Activated naive CD4-positive, alpha-beta T cell treated with anti-CD3 and anti-CD28 coated beads, Interleukin-2, amount 50 U/mL, for 72 hours (primary cell): ENCODE data around the gene CTPS1. TPM values are rescaled to one million over a fixed set of nuclear protein-coding genes. Genes with fewer than 3 reads are reported as not detected.
A peak's percentile ranks its signal among the peaks of the same experiment; 100 is the strongest.

ENCODE experiments used
- ATAC-seq, 2 donors: fragments of 150-1000 bp; cut with Tn5 transposase; 2 replicates each; pipeline ENCODE4 v1.10.0; 2021; ENCODE audit warnings: mild to moderate bottlenecking in 2 of 2, moderate library complexity in 2 of 2
- DNase-seq, 2 donors: peaks; one replicate each; pipeline ENCODE4 v3.0.0; 2021 to 2022; ENCODE audit warnings: low spot score in 2 of 2
- H3K27ac Mint-ChIP-seq, 2 donors: one replicate each; pipeline ENCODE4 v1.8.0; 2022; ENCODE audit warnings: mild to moderate bottlenecking in 2 of 2, mixed read lengths in 2 of 2
- H3K36me3 Mint-ChIP-seq, 2 donors: one replicate each; pipeline ENCODE4 v1.8.0; 2022; ENCODE audit warnings: mixed read lengths in 2 of 2
- H3K9me3 Mint-ChIP-seq, 2 donors: one replicate each; pipeline ENCODE4 v1.8.0; 2022; ENCODE audit warnings: mixed read lengths in 2 of 2
- total RNA-seq, 2 donors: library from RNA; stranded (reverse); gene quantifications; one replicate each; pipeline ENCODE4 v1.2.3, GENCODE V29; 2022

CTPS1 gene
- total RNA-seq: 10 to 100 TPM; 72.8 to 92.9 TPM

GRCh38 chr1:40979241-40980067, at the start of gene CTPS1:
CTPS1 (plus strand) TSS chr1:40979696; CDS start chr1:40983291, 3,595 bp downstream.
- DNase-seq (peak; percentile 95 to 96), ATAC-seq (peak; percentile 82 to 88)
- Mint-ChIP-seq H3K9me3 (no peaks in the 10 kb centered on the region), H3K27ac (peak within 1 kb of the TSS; percentile 93 to 98), H3K36me3 (peaks cover 13 to 23% of the 10 kb centered on the region in 2 donors)

- Mint-ChIP-seq H3K27ac (no peak overlapping the region), H3K36me3 (no peaks in the 10 kb centered on the region), H3K9me3 (no peaks in the 10 kb centered on the region)
- no peak for DNase-seq
- no peak for ATAC-seq
These were observed 49.1 kb upstream of the CTPS1 start for GRCh38 chr1:40930174-40930964.

- no peaks in the 10 kb centered on the region for H3K9me3 Mint-ChIP-seq
- no peak overlapping the region for H3K27ac Mint-ChIP-seq
- ATAC-seq (no peak), DNase-seq (no peak)
- H3K36me3 Mint-ChIP-seq: no peaks in the 10 kb centered on the region
These were observed 47.9 kb upstream of the CTPS1 start for GRCh38 chr1:40931601-40932000.

- Mint-ChIP-seq H3K27ac (no peak overlapping the region), H3K36me3 (no peaks in the 10 kb centered on the region), H3K9me3 (no peaks in the 10 kb centered on the region)
- DNase-seq: no peak
- ATAC-seq: no peak
These were observed 47.5 kb upstream of the CTPS1 start for GRCh38 chr1:40932006-40932405.

- DNase-seq: no peak
- Mint-ChIP-seq H3K27ac (no peak overlapping the region), H3K36me3 (no peaks in the 10 kb centered on the region), H3K9me3 (no peaks in the 10 kb centered on the region)
- ATAC-seq: no peak
These were observed 42.6 kb upstream of the CTPS1 start for GRCh38 chr1:40936931-40937339.

- Mint-ChIP-seq H3K9me3 (no peaks in the 10 kb centered on the region), H3K36me3 (no peaks in the 10 kb centered on the region), H3K27ac (no peak overlapping the region)
- DNase-seq: no peak
- ATAC-seq: no peak
These were observed 41.1 kb upstream of the CTPS1 start for GRCh38 chr1:40938393-40938792.

- H3K27ac Mint-ChIP-seq: no peak overlapping the region
- no peak for DNase-seq
- H3K9me3 Mint-ChIP-seq: no peaks in the 10 kb centered on the region
- no peaks in the 10 kb centered on the region for H3K36me3 Mint-ChIP-seq
- no peak for ATAC-seq
These were observed 40.0 kb upstream of the CTPS1 start for GRCh38 chr1:40939320-40940059.

- ATAC-seq (no peak), DNase-seq (no peak)
- H3K9me3 Mint-ChIP-seq: no peaks in the 10 kb centered on the region
- no peak overlapping the region for H3K27ac Mint-ChIP-seq
- no peaks in the 10 kb centered on the region for H3K36me3 Mint-ChIP-seq
These were observed 35.2 kb upstream of the CTPS1 start for GRCh38 chr1:40944326-40944725.

GRCh38 chr1:40944841-40945430, 34.6 kb upstream of the CTPS1 start:
- Mint-ChIP-seq H3K36me3 (no peaks in the 10 kb centered on the region), H3K27ac (no peak overlapping the region), H3K9me3 (no peaks in the 10 kb centered on the region)
- ATAC-seq: no peak
- DNase-seq: no peak

GRCh38 chr1:40945491-40945973, 34.0 kb upstream of the CTPS1 start:
- Mint-ChIP-seq H3K36me3 (no peaks in the 10 kb centered on the region), H3K9me3 (no peaks in the 10 kb centered on the region), H3K27ac (no peak overlapping the region)
- no peak for DNase-seq
- no peak for ATAC-seq

GRCh38 chr1:40948741-40949443, 30.6 kb upstream of the CTPS1 start:
- Mint-ChIP-seq H3K36me3 (no peaks in the 10 kb centered on the region), H3K9me3 (no peaks in the 10 kb centered on the region), H3K27ac (no peak overlapping the region)
- DNase-seq (peak in 1 of 2 donors; percentile 73), ATAC-seq (peak; percentile 69 to 79)

- no peak overlapping the region for H3K27ac Mint-ChIP-seq
- H3K36me3 Mint-ChIP-seq: no peaks in the 10 kb centered on the region
- DNase-seq (no peak), ATAC-seq (no peak)
- no peaks in the 10 kb centered on the region for H3K9me3 Mint-ChIP-seq
These were observed 29.9 kb upstream of the CTPS1 start for GRCh38 chr1:40949563-40949962.

- ATAC-seq (peak; percentile 78 to 81), DNase-seq (peak; percentile 62 to 68)
- H3K27ac Mint-ChIP-seq: no peak overlapping the region
- no peaks in the 10 kb centered on the region for H3K9me3 Mint-ChIP-seq
- H3K36me3 Mint-ChIP-seq: no peaks in the 10 kb centered on the region
These were observed 27.4 kb upstream of the CTPS1 start for GRCh38 chr1:40951943-40952743.

GRCh38 chr1:40952744-40953315, 26.7 kb upstream of the CTPS1 start:
- DNase-seq: no peak
- ATAC-seq: no peak
- Mint-ChIP-seq H3K36me3 (no peaks in the 10 kb centered on the region), H3K27ac (peak overlapping the region in 1 of 2 donors; percentile 35), H3K9me3 (no peaks in the 10 kb centered on the region)

- Mint-ChIP-seq H3K36me3 (no peaks in the 10 kb centered on the region), H3K9me3 (no peaks in the 10 kb centered on the region), H3K27ac (peak overlapping the region in 1 of 2 donors; percentile 18)
- DNase-seq (no peak), ATAC-seq (no peak)
These were observed 24.9 kb upstream of the CTPS1 start for GRCh38 chr1:40954626-40955025.
